ENCODE data around the gene CROCC2. TPM values are rescaled to one million over a fixed set of nuclear protein-coding genes. Genes with fewer than 3 reads are reported as not detected.

Gene CROCC2
- total RNA-seq, 1 donor, result not detected

GRCh38 chr2:240888130-240888889 is 17.8 kb upstream of the CROCC2 start:
- TF ChIP-seq CTCF (IDR thresholded peaks at IDR 0.05; ENCODE audit: insufficient read depth, low read depth, low read length), result no peak
- no peak overlapping the region for H3K4me3 ChIP-seq (ENCODE audit: low read depth, low read length)
- no peak for DNase-seq (ENCODE audit: low read depth)

- H3K4me3 ChIP-seq (ENCODE audit: low read depth, low read length), result no peak overlapping the region
- TF ChIP-seq CTCF (IDR thresholded peaks at IDR 0.05; ENCODE audit: insufficient read depth, low read depth, low read length), result no peak
- no peak for DNase-seq (ENCODE audit: low read depth)
Measured at GRCh38 chr2:240888890-240889573, 17.1 kb upstream of the CROCC2 start.

- no peak for DNase-seq (ENCODE audit: low read depth)
- no peak overlapping the region for H3K4me3 ChIP-seq (ENCODE audit: low read depth, low read length)
- TF ChIP-seq CTCF (IDR thresholded peaks at IDR 0.05; ENCODE audit: insufficient read depth, low read depth, low read length), result no peak
Measured at GRCh38 chr2:240889601-240890560, 16.3 kb upstream of the CROCC2 start.

- TF ChIP-seq CTCF (IDR thresholded peaks at IDR 0.05; ENCODE audit: insufficient read depth, low read depth, low read length), result no peak
- DNase-seq (ENCODE audit: low read depth), result no peak
Measured at GRCh38 chr2:240890691-240891090, 15.4 kb upstream of the CROCC2 start.

GRCh38 chr2:240891492-240892340 is 14.4 kb upstream of the CROCC2 start:
- DNase-seq (ENCODE audit: low read depth), result no peak
- TF ChIP-seq CTCF (IDR thresholded peaks at IDR 0.05; ENCODE audit: insufficient read depth, low read depth, low read length), result no peak
- H3K4me3 ChIP-seq (ENCODE audit: low read depth, low read length), result no peak overlapping the region

More at GRCh38 chr2:240890691-240891090, 15.4 kb upstream of the CROCC2 start:
- H3K4me3 ChIP-seq (ENCODE audit: low read depth, low read length), result no peak overlapping the region

- no peak for TF ChIP-seq CTCF (IDR thresholded peaks at IDR 0.05; ENCODE audit: insufficient read depth, low read depth, low read length)
- no peak overlapping the region for H3K4me3 ChIP-seq (ENCODE audit: low read depth, low read length)
- no peak for DNase-seq (ENCODE audit: low read depth)
Measured at GRCh38 chr2:240892356-240892755, 13.8 kb upstream of the CROCC2 start.
